Islet of Langerhans (tissue), 1 donor: Measurements from ENCODE around the gene CDH16.
"Not testable (repeated sequence)": the region's sequence is repeated elsewhere in the genome, so short reads cannot be mapped to it uniquely, and the experiment has no call there.

Experiments used
- FAIRE-seq: peaks from one replicate; lab custom pipeline; 2011; peaks lifted over from hg19 to GRCh38; lab: Jason Lieb, UNC

The CDH16 gene

DNA sequence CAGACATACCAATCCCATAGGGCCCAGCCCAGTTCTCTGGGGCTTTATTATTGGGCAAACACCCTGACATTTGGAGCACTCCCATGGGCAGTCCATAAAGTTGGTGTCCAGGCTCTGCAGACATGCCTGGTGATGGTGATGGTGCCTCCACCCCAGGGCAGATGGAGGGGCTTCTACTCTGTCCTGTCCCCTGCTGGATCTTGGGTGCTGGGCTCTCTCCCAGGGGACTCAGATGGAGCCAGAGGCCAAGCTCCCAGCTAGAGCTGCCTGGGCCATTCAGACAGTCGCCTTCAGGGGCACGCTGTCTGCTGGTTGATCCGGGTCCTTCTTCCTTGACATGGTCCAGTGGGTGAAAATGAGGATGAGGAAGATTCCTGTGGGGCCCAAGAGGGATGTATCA lies 10.6 kb downstream of the CDH16 start:
- no peak for FAIRE-seq

DNA sequence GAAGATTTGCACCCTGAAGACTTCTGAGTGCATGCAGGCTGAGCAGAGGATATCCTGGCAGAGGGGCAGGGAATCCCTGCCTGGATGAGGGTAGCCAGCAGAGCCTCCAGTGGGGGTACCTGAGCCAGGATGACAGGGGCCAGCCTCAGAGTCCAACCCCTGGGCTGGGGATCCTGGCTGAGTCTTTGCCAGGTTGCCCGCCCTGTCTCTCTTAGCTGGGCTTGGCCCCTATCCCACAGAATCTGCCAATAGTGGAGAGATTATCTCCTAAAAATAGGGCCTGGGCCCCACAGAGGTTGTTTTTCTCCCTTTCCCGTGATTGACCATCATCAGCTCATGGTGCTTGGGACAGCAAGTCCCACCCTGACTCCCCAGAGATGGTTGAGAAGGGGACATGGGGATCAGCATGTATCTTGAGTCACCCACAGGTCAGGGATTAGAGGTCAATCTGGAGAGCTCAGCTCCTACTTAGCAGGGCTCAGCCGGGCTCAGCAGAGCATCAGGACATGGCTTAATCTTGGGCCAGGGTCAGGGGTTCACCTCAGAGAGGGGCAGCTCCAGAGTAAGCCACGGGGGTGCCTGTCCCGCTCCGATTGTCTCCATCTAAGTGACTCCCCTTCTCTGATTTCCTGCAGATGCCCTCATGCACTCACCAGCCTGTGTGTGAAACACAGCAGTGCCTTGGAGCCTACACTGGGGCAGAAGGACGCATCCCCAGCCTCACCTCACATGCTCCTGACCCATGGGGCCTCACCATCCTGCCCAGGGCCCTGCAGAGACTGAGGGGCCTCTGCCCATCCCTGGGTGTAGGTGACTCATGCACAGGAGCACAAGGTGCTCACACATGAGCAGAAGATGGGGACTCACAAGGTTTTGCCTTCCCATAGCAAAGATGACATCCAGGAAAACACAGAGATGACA lies 11.5 kb downstream of the CDH16 start:
- FAIRE-seq: no peak

DNA sequence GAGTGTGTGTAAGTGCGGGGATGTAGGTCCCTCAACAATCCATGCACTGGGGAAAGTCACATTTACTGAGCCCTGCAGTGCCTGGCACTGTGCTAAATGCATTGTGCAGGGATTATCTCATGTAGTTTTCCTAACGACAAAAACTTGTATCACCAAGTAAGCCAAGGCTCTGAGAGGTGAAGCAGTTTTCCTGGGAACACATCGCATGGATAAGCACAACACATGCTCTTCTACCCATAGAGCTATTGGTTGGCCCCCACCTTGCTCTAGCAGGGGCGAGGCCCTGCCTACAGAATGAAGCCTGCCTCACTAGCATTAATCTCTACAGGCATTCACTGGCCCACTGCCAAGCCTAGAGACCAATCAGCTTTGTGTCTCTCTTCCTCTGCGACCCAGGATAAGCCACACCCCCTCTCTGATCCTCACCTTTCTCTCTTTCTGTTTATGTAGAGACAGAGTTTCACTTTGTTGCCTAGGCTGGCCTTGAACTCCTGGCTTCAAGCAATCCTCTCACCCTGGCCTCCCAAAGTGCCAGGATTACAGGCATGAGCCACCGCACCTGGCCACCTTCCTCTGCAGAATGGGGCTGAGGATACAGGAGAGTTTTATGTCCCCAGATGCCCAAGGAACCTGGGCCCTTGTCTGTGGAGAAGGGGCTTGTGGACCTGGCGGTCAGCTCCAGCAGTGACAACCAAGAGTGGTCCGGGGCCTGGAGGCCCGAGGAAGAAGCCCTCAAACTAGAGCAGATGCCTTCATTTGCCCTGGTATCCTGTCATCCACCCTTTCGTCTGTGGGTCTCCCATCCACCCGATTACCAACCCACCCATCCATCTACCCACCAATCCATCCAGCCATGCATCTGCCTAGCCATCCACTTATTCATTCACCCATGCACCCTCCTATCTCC lies 12.8 kb downstream of the CDH16 start:
- no peak for FAIRE-seq

DNA sequence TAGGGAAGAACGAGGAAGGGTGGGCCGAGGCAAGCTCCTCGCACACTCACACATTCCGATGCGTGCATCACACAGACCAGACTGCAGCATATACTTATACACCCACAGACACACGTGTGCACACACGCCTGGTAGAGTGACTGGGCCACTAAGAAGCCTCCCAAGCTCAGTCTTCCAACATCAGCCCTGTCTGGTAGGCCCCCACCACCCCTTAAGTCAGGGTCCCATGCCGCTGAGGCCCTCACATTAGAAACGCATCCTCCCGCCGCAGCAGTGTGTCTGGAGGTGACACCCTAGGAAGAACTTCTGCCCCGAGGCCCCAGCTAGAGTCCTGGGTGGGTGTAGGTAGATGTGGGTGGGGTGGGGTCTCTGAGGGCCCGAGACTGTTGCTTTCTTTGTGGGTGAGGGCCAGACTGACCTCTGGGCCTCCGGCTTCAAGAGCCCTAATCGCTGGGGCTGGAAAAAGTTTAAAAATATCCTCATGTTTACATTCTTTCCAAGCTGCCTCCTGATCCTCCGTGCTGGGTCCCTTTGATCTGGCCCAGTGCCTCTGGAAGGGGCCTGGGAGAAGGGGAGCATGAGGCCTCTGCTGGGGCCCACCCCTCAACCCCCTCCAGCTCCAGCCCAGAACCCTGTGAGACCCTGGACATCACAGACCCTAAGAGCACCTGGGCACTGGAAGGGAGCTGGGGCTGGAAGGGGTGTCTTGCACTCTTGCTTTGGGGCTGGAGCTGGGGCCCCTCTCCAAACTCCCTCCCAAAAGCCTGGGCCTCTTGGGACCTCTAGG lies 13.6 kb downstream of the CDH16 start:
- no peak for FAIRE-seq

DNA sequence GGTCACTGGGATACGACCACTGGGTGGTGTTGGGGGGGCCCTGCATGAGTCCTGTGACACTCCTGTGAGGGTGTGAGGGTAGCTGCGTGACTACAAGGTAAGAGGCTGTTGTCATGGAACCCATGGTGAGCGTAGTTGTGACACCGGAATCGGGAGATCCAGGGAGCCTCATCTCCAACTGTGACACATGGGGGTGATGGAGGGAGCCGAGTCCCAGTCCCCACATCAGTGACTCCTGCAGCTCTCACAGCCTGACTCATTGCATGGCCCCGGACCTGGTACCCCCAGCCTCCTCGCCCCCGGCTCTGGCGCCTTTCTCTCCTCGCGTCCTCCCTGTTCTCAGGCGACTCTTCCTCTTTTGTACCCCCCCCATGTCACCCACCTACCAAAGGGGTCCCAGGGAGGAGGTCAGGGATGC lies 14.2 kb downstream of the CDH16 start:
- no peak for FAIRE-seq

DNA sequence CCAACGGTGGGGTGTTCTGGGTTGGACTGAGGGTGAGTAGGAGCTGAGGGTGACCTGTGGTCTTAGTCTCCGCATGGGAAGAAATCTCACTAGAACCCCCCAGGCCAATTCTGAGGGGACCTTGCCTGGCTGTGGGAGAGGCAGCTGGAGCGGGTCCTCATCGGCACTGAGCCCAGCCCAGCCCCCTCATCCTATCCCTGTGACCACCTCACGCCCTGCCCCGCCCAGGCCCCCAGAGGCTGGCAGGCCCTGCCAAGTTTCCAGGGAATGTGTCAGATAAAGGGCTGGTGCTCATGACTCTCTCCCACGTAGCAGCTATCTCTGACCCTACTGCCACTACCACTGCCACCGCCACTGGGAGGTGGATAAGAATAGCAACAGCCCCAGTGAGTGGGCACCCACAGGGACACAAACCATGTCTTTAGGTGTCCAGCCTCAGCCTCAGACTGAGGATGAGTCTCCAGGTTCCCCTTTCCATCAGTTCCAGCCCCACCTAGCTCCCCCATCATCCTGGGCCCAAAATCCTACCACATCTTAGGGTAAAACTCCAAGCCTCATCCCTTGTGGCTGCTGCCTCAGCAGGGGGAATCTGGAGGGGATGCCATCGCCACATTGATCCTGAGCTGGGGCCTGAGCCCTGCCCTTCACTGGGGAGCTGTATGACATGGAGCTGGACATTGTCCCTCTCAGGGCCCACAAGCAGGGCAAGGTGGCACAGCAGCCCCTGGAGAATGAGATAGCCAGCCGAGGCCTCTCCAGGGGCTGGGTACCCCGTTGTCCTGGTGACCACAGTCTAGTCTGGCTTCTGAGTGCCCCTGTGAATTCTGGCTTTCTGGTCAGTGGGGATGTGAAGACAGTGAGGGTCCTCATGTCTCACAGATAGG lies 14.9 kb downstream of the CDH16 start:
- no peak for FAIRE-seq

DNA sequence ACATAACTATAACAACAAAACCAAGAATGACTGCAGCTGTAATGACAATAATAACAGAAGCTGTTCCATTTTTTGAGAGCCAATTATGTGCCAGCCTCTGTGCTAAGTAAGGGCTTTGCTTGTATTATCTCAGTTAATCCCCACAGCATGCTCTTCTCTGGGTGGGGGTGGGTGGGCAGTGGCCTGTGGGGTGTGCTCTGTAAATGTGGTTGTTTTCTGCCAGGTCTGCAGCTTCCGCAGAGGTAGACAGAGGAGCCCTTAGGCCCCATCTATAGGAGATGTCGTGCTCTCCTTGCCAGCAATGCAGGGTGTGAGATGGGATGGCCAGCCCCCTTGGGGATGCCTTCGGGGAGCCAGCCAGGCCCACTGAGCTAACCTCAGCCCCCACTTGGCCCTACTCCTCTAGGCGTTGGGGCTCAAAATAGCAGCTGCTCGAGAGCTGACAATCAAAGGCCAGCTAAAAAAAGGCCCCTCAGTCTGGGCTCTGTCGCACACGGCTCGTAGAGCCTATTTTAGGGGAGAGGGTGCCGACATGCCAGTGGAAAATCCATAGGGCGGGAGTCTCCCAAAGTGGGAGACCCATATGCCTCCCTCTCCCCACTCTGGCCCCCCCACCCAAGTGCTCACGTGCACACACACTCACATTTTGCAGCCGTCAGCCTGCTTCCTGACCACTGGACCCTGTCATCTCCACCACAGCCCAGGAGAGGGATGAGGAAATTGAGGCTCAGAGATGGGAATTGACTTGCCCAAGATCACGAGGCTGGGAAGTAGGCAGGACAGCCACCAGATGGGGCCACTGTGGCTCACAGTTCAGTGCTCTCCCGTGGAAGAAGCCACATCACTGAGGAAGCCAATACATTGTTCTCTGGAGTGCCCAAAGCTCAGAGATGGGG lies 15.8 kb downstream of the CDH16 start:
- FAIRE-seq: no peak

DNA sequence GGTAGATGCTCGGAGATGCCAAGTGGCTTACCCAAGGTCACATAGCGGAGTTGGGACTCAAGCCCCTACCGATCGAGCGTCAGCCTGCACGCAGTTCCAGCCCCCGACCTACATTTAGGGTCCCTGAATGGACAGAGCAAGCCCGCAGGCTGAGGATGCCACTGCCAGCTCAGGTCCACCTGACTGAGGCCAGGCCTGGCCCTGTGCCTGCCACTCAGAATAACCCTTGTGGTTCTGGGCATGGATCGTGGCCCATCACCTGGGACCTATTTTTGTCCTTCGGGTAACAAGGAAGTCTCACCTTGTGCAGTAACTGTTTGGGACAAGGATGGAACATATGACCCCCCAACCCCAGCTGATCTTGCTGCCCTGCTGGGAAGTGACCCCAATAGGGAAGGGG lies 17.1 kb downstream of the CDH16 start:
- no peak for FAIRE-seq

DNA sequence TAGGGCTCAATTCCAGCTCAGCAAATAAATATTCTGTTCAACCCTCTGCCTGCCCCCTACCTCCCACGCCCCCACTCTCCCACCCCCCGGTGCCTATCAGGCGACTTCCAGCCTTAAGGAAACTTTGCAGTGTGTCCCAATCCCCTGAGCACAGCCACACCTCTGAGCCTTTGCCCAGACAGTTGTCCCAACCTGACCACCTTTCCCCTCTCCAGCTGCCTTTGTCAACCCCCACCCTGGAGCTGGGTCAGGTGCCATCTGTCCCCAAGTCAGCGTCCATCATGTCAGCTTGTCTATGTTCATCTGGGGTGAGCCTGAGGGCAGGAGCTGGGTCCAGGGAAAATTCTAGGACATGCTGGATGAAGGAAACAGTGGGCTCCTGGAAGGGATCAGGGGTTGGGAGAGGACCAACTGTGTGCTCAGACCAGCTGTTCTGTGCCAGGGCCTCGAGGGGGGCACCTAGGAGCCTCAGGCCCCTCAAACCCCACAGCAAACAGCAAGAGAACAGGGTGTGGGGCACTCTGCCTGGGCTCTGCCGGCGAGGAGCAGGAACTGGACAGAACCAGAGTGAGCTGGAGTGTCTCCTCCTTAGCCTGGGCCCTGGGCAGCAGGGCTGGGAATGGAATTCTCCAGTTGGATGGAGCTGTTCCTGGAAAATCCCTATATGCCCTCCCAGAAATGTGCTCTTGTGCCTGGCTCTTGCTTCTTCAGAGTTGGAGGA lies 17.8 kb downstream of the CDH16 start:
- FAIRE-seq: no peak

DNA sequence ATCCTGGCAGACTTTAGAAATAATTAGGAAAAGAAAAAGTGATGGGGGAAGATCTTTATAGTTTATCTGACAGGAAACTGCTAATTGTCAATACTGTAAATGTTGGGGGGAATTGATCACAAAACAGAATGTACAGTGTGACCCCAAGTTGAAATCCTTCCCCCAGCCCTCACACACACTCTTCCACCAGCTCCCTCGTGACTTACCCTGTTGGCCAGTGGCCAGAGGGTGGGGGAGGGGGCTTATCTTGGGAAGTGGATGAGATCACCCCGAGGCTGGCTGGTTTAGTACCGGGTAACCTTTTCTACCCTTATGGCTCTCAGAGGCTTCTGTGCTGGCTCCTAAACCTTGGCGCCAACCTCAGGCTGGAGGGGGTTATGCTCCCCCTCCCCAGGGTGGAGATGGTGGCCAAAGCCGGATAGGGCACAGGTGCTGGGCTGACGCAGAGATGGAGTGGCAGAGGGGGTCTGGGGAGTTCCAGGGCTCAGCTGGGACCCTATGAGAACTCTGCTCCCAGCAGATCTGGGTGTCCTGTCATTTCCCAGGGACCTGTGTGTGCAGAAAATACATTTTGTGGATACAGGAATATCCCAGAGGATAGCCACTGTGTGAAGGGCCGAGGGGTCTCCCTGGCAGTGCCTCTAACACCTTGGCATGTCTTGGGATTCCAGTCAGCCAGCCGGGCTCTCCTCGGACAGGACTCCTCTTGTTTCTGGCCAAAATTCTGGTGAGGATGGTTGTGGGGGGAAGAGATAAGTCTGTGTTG lies 18.6 kb downstream of the CDH16 start:
- FAIRE-seq: no peak

DNA sequence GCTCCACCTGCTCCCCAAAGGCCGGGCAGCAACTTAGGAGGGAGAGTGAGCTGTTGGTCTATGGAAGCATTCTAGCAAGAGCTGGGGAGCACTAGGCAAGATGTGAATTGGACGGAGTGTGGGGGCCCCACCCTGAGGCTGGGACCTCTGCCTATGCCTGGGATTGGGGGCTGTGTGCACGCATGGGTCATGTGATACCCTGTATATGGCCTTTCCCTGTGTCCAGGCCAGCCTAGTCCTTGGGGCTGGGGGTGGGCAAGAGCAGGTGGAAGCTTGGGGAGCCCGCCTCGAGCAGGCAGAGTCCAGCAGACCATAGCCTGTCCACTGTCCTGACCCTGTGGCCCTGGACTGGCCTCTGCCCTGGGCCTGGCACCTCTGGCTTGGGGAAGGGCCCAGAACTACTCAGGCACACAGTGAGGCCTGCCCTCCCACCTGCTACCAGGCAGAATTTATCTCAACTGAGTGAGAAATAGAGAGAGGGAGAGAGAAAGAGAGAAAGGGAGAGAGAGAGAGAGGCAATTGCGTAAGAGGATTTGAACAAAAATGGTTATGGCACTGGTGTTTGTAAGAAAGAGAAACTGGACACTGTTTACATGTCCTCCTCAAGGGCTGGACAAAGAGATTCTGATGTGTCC lies 19.3 kb downstream of the CDH16 start:
- FAIRE-seq: no peak

DNA sequence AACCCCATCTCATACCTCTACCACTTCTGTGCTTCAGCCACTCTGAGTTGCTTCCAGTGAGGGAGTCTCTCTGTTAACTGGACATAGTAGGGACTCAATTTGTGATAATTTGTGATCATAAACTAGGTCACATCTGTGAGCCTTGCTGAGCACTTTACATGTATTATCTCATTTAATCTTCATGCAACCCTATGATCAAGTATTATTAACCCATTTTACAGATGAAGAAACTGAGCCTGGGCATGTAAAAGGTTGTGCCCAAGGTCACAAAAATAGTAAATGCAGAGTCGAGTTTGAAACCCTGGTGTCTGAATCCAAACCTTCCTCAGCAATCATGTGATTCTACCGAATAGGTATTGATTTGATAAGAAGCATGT lies 19.8 kb downstream of the CDH16 start:
- FAIRE-seq: no peak

DNA sequence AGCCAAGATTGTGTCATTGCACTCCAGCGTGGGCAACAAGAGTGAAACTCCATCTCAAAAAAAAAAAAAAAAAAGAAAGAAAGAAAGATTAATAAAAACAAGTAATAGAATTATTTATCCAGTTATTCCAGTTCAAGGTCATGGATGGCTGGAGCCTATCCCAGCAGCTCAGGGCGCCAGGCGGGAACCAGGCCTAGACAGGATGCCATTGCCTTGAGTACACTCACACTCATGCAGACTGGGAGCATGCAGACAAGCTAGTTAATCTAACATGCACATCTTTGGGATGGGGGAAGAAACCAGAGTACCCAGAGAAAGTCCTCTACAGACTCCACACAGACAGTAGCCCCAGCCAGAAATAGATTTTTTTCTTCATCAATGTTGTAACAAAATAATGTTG lies 20.5 kb downstream of the CDH16 start:
- no peak for FAIRE-seq

DNA sequence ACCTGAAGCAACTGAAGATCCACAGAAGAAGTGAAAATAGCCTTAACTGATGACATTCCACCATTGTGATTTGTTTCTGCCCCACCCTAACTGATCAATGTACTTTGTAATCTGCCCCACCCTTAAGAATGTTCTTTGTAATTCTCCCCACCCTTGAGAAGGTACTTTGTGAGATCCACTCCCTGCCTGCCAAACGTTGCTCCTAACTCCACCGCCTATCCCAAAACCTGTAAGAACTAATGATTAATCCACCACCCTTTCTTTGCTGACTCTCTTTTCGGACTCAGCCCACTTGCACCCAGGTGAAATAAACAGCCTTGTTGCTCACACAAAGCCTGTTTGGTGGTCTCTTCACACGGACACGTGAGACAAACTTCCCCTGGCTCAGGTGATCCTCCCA lies 22.0 kb downstream of the CDH16 start:
- not testable (repeated sequence) for FAIRE-seq

DNA sequence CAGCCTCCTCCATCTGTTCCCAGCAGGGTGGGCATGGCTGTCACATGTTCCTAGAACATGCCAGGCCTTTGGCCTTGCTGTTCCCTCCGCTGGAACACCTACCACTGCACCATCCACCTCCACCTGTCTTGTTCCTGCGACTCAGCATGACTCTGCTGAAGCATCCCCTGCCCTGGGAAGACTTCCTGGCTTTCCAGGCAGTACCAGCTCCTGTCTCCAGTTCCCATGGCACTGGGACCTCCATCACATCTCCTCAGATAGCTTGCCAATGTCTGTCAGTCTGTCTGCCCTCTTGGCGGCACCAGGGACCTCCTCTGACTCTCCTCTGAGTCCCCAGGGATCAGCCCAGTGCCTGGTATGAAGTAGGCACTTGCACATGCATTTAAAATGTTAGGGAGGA lies 22.7 kb downstream of the CDH16 start:
- FAIRE-seq: no peak

DNA sequence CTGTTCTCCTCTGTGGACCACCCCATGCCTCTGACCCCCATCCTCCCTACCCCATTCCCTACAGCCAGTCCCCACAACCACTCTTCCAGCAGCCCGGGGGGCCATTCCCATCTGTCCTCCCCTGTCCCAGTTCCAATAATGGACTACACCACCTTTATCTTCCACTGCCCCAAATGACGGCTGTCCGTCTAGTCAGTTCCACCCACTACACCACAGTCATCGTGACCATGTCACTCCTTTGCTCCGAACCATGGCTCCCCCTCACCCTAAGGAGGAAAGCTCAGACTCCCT lies 23.1 kb downstream of the CDH16 start:
- no peak for FAIRE-seq

DNA sequence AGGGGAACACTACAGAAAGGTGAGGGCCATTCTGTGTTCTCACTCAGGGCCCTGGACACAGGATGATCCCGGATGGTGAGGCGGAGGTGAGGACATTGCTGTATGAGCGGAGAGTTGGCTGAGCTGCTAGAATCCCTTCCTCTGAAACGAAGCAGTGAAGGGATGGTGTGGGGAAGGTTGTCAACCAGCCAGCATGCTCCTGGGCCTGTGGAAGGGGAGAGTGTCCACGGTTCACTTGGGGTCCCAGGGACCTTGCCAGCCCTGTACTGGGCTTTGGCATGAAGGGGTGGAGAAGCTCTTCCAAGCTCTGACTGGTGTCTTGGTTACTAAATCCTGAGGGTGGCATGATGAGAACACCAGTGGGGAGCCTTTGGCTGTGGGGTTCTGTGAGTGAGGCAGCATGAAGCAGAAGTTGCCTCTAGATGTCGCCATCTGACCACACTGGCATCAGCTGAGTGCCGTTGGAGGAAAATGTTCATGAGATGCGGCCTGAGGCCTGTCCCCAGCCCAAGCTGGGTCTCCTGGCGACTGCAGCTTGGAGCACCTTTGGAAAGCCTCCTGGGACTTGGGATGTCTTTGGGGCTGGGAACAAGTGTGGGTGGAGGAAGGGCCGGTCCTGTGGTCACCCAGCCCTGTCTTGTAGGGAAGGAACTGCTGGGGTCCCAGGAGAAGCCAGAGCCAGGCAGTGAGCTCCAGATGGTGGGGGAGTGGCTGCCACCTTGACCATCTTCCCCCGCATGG lies 23.6 kb downstream of the CDH16 start:
- no peak for FAIRE-seq

DNA sequence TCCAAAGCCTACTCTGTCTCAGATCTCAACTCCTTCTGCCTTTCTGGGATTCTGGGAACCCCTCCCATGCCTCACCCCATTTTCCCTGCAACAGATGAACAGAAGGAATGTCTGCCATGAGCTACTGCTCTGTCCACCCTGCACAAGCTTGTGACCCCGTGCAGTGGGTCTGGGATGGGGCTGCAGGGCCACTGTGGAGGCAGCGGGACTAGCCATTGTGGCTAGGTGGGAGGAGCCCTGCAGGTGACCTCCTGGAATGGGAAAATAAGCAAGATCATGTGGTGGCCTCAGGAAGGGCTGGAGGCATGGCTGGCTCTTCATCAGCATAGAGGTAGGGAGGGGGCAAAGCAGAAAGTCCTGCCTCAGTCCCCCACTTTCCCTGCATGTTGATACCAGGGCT lies 24.6 kb downstream of the CDH16 start:
- no peak for FAIRE-seq
